CD4-positive, alpha-beta T cell treated with Interleukin-21 for 1 hour (primary cell): Measurements from ENCODE around the gene ZDHHC12.

ENCODE experiments used
- DNase-seq: peaks from one replicate; pipeline ENCODE4 v3.0.0-alpha.2; 2020

ZDHHC12 gene

GRCh38 chr9:128684325-128685199 is 39.4 kb downstream of the ZDHHC12 start:
- peak; percentile 81 for DNase-seq

GRCh38 chr9:128684065-128684324 is 39.9 kb downstream of the ZDHHC12 start:
- DNase-seq: no peak

- DNase-seq: peak; percentile 33
Measured at GRCh38 chr9:128683340-128684064, 40.4 kb downstream of the ZDHHC12 start.

GRCh38 chr9:128677794-128678193 is 46.1 kb downstream of the ZDHHC12 start:
- DNase-seq: no peak

- DNase-seq: no peak
Measured at GRCh38 chr9:128675382-128675781, 48.5 kb downstream of the ZDHHC12 start.
